AG09309 (cell line): ENCODE results near the gene WRAP53.

Experiments used
- DNase-seq: peaks from one replicate; pipeline ENCODE4 v3.0.0-alpha.2; 2010; ENCODE audit warnings: low read depth
- H3K4me3 ChIP-seq: 2 replicates; pipeline ENCODE4 v1.5.1; 2011; ENCODE audit warnings: mild to moderate bottlenecking, low read depth, low read length, moderate library complexity; ENCODE audit not compliant: control insufficient read depth
- TF ChIP-seq, protein P1 (sequence below): IDR thresholded peaks from 2 replicates; pipeline ENCODE4 v1.5.1; 2011; ENCODE audit warnings: mild to moderate bottlenecking, low read depth, low read length, inconsistent platforms; ENCODE audit not compliant: insufficient read depth, control insufficient read depth; ENCODE audit errors: missing control alignments

WRAP53 gene

DNA sequence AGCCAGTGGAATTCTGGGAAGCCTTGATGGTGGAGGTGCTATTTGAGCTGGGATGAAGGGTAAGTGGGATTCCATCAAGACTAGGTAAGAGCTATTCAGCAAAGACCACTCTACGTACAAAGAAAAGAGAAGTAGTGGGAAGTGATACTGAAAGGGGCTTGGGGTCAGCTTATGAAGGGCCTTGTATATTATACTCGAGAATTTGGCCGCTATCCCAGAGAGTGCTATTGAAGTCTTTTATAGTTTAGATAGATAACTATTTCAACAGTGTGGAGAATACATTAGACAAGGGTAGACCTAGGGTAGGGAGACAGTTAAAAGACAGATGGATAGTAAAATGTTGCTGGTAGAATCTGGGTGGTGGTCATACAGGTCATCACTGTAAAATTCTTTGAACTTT lies 39.6 kb downstream of the WRAP53 start:
- TF ChIP-seq, protein P1, sequence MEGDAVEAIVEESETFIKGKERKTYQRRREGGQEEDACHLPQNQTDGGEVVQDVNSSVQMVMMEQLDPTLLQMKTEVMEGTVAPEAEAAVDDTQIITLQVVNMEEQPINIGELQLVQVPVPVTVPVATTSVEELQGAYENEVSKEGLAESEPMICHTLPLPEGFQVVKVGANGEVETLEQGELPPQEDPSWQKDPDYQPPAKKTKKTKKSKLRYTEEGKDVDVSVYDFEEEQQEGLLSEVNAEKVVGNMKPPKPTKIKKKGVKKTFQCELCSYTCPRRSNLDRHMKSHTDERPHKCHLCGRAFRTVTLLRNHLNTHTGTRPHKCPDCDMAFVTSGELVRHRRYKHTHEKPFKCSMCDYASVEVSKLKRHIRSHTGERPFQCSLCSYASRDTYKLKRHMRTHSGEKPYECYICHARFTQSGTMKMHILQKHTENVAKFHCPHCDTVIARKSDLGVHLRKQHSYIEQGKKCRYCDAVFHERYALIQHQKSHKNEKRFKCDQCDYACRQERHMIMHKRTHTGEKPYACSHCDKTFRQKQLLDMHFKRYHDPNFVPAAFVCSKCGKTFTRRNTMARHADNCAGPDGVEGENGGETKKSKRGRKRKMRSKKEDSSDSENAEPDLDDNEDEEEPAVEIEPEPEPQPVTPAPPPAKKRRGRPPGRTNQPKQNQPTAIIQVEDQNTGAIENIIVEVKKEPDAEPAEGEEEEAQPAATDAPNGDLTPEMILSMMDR = no peak
- DNase-seq = no peak

GRCh38 chr17:7729816-7730215 lies 41.5 kb downstream of the WRAP53 start:
- DNase-seq = no peak
- TF ChIP-seq, protein P1 = no peak
- no peak overlapping the region for H3K4me3 ChIP-seq

More for the DNA sequence above, 39.6 kb downstream of the WRAP53 start:
- no peak overlapping the region for H3K4me3 ChIP-seq

DNA sequence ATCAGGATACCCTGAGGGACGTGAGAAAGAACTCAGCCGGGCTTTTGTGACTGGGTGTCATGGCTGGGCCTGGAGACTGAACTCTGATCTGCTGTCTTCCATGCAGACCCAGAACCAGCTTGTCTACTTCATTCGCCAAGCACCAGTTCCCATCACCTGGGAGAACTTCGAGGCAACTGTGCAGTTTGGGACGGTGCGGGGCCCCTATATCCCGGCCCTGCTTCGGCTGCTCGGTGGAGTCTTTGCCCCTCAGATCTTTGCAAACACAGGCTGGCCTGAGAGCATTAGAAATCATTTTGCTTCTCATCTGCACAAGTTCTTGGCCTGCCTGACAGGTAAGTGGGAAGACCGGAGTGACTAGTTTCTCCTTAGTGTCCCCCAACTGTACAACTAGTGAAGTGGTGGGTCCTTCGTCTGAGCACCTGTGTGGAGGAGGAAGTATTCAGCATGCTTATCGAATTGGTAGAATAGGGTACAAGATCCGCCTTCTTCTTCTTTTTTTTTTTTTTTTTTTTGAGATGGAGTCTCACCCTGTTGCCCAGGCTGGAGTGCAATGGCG lies 44.8 kb downstream of the WRAP53 start:
- H3K4me3 ChIP-seq = no peak overlapping the region
- no peak for DNase-seq
- TF ChIP-seq, protein P1 = no peak

DNA sequence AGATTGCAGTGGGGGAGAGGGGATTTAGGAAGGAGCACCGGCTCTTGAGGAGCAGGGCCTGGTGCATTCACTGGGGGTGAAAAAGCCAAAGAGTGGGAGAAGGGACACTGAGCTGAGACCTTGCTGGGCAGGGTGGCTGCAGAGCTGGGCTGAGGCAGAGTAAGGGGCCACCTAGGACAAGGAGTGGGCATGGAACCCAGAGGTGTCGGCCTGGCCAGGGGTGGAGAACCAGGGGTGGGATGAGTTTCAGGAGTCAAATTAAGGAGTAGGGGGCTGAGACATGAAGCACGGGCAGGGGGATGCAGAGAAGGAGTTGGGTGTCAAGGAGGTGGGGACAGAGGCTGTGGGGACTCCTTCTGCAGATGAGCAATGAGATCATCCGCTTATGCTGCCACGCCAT lies 49.3 kb downstream of the WRAP53 start:
- TF ChIP-seq, protein P1 = no peak

GRCh38 chr17:7739746-7740145 lies 51.5 kb downstream of the WRAP53 start:
- H3K4me3 ChIP-seq = no peak overlapping the region
- DNase-seq = no peak
- TF ChIP-seq, protein P1 = no peak

More for the DNA sequence above, 49.3 kb downstream of the WRAP53 start:
- no peak overlapping the region for H3K4me3 ChIP-seq
- no peak for DNase-seq

- no peak overlapping the region for H3K4me3 ChIP-seq
- no peak for DNase-seq
- TF ChIP-seq, protein P1 = no peak
Observed at GRCh38 chr17:7740481-7741001, 52.3 kb downstream of the WRAP53 start.
